HCT116 (cell line): Measurements from ENCODE around the gene GRAP. TPM values are rescaled to one million over a fixed set of nuclear protein-coding genes. Genes with fewer than 3 reads are reported as not detected.
A peak's percentile ranks its signal among the peaks of the same experiment; 100 is the strongest.
"Not testable (repeated sequence)": the region's sequence is repeated elsewhere in the genome, so short reads cannot be mapped to it uniquely, and the experiment has no call there.

Experiments used
- ATAC-seq: fragments of 200-7000 bp; cut with Tn5 transposase; 2 replicates; pipeline ENCODE4 v1.9.1; 2020; ENCODE audit warnings: mild to moderate bottlenecking, moderate library complexity
- BruUV-seq: library from RNA; stranded (reverse); fragments of 400-500 nt; replicated peaks from 2 replicates; lab custom pipeline; 2021; lab: Mats Ljungman, UMichigan
- CTCF ChIA-PET: fragments of 300-600 bp; sonication (Branson Sonifier 250); formaldehyde crosslinking; loops from one replicate; lab custom pipeline; 2021; ENCODE audit warnings: antibody characterized with exemption; lab: Charles Lee
- POLR2A ChIA-PET: fragments of 300-600, 350-600 bp; sonication (Branson Sonifier 250); formaldehyde crosslinking; loops from one replicate; lab custom pipeline; 2021; ENCODE audit warnings: antibody characterized with exemption; lab: Charles Lee
- RAD21 ChIA-PET, 2 experiments: fragments of 300-600 bp; sonication (Branson Sonifier 250); formaldehyde crosslinking; loops; one replicate each; lab custom pipeline; 2023; ENCODE audit warnings: low total read pairs in 2 of 2; ENCODE audit not compliant: uncharacterized antibody in 2 of 2, unreplicated experiment in 2 of 2, low non-redundant PET in 1 of 2; lab: Charles Lee
- DNase-seq: peaks from one replicate; pipeline ENCODE4 v3.0.0-alpha.2; 2010; ENCODE audit warnings: low read depth, low spot score
- H2AFZ ChIP-seq: fragments of 200-600 bp; shearing (Covaris generic), sonication (generic); 2 replicates; pipeline ENCODE4 v1.6.1; 2017; ENCODE audit warnings: low read depth, mixed run types, mixed read lengths, antibody characterized with exemption, low read length; ENCODE audit not compliant: poor library complexity, severe bottlenecking
- H3K27ac ChIP-seq: 2 replicates; pipeline ENCODE4 v1.5.1; 2012; ENCODE audit warnings: low read depth, low read length
- H3K27me3 ChIP-seq: fragments of 200-600 bp; sonication (generic); 2 replicates; pipeline ENCODE4 v1.6.1; 2016; ENCODE audit warnings: mixed run types, low read length, mixed read lengths; ENCODE audit not compliant: insufficient read depth
- H3K36me3 ChIP-seq, 2 experiments: fragments of 200-500 bp in 1 of 2; fragments of 200-600 bp in 1 of 2; sonication (Bioruptor generic) in 1 of 2; sonication (generic) in 1 of 2; 2 replicates each; pipeline versions ENCODE4 v1.5.1 to v1.6.1; 2014 to 2016; ENCODE audit warnings: low read length in 2 of 2, inconsistent platforms in 1 of 2, mixed read lengths in 1 of 2, mixed run types in 1 of 2; ENCODE audit not compliant: insufficient read depth in 2 of 2, control insufficient read depth in 1 of 2
- H3K4me1 ChIP-seq, 2 experiments: fragments of 200-600 bp in 1 of 2; sonication (generic) in 1 of 2; 2 replicates each; pipeline versions ENCODE4 v1.5.1 to v1.6.1; 2012 to 2017; ENCODE audit warnings: low read length in 2 of 2, inconsistent platforms in 1 of 2, mild to moderate bottlenecking in 1 of 2, mixed read lengths in 1 of 2, mixed run types in 1 of 2, moderate library complexity in 1 of 2; ENCODE audit not compliant: insufficient read depth in 2 of 2, control insufficient read depth in 1 of 2
- H3K4me2 ChIP-seq: fragments of 200-600 bp; sonication (generic); 2 replicates; pipeline ENCODE4 v1.6.1; 2017; ENCODE audit warnings: mixed run types, low read length, mixed read lengths
- H3K4me3 ChIP-seq, 2 experiments: fragments of 200-600 bp in 1 of 2; sonication (generic) in 1 of 2; replicated peaks in 1 of 2; 2 replicates each; pipeline ENCODE4 v1.5.1; 2011 to 2016; ENCODE audit warnings: low read length in 2 of 2, control low read depth in 1 of 2, low read depth in 1 of 2, mild to moderate bottlenecking in 1 of 2, mixed read lengths in 1 of 2, mixed run types in 1 of 2
- H3K79me2 ChIP-seq: fragments of 200-600 bp; sonication (generic); 2 replicates; pipeline ENCODE4 v1.6.1; 2017; ENCODE audit warnings: mild to moderate bottlenecking, mixed run types, low read length, moderate library complexity, mixed read lengths; ENCODE audit not compliant: insufficient read depth
- H3K9ac ChIP-seq: fragments of 200-600 bp; sonication (generic); 2 replicates; pipeline ENCODE4 v1.6.1; 2016; ENCODE audit warnings: low read length, mixed read lengths
- H3K9me2 ChIP-seq: fragments of 200-600 bp; sonication (generic), shearing (Covaris generic); 2 replicates; pipeline ENCODE4 v1.6.1; 2017; ENCODE audit warnings: mixed run types, mild to moderate bottlenecking, moderate library complexity; ENCODE audit not compliant: insufficient read depth
- H3K9me3 ChIP-seq, 2 experiments: fragments of 200-500 bp in 1 of 2; fragments of 200-600 bp in 1 of 2; sonication (Bioruptor generic) in 1 of 2; sonication (generic) in 1 of 2; 2 replicates each; pipeline ENCODE4 v1.6.1; 2014 to 2017; ENCODE audit warnings: low read length in 2 of 2, mixed read lengths in 2 of 2, inconsistent platforms in 1 of 2, low read depth in 1 of 2, mild to moderate bottlenecking in 1 of 2, mixed run types in 1 of 2, moderate library complexity in 1 of 2; ENCODE audit not compliant: control insufficient read depth in 1 of 2, insufficient read depth in 1 of 2
- H4K20me1 ChIP-seq: fragments of 200-600 bp; sonication (generic), shearing (Covaris generic); 2 replicates; pipeline ENCODE4 v1.6.1; 2017; ENCODE audit warnings: mixed run types, mild to moderate bottlenecking, moderate library complexity; ENCODE audit not compliant: insufficient read depth
- CTCF ChIP-seq, 3 experiments: fragments of 200-600 bp in 1 of 3; sonication (generic) in 1 of 3; IDR thresholded peaks in 2 of 3; conservative IDR thresholded peaks in 1 of 3; 2 replicates each; pipeline ENCODE4 v1.5.1; 2012 to 2017; ENCODE audit warnings: low read depth in 2 of 3, low read length in 2 of 3, antibody characterized with exemption in 1 of 3, borderline replicate concordance in 1 of 3, control low read depth in 1 of 3, mild to moderate bottlenecking in 1 of 3, mixed read lengths in 1 of 3, mixed run types in 1 of 3, moderate library complexity in 1 of 3; ENCODE audit not compliant: insufficient read depth in 1 of 3
- RAD21 ChIP-seq: IDR thresholded peaks from 2 replicates; pipeline ENCODE4 v1.6.1; 2012; ENCODE audit warnings: low read depth, mild to moderate bottlenecking
- intact Hi-C: fragments of 100-400 bp; cut with micrococcal nuclease; formaldehyde crosslinking; loops from 2 replicates; pipeline ENCODE4 v1.10.0; 2022
- total RNA-seq: library from RNA; stranded (reverse); gene quantifications from one replicate; pipeline ENCODE4 v1.2.1, GENCODE V29; 2021; ENCODE audit not compliant: unreplicated experiment

Gene GRAP
- total RNA-seq, 1 experiment from 2014 or later = 0.27 TPM

GRCh38 chr17:19031729-19032128 is 15.0 kb downstream of the GRAP start:
- H3K9ac ChIP-seq, H3K9me3 ChIP-seq, POLR2A ChIA-PET, H3K4me2 ChIP-seq, H3K79me2 ChIP-seq, CTCF ChIA-PET, H3K9me2 ChIP-seq, H3K4me3 ChIP-seq, BruUV-seq, H3K27ac ChIP-seq, DNase-seq, RAD21 ChIA-PET, intact Hi-C loops, H3K36me3 ChIP-seq, H3K27me3 ChIP-seq, H3K4me1 ChIP-seq, H4K20me1 ChIP-seq, H2AFZ ChIP-seq: not testable (repeated sequence)
- TF ChIP-seq CTCF (IDR thresholded peaks at IDR 0.05 in 2 of 3, conservative IDR thresholded peaks at IDR 0.05 in 1 of 3; ENCODE audit: borderline replicate concordance in 1 of 3, insufficient read depth in 1 of 3, low read depth in 2 of 3, low read length in 2 of 3) = peak; percentile 17 to 37 (median 32); a peak in 4 of 6 replicates
- TF ChIP-seq RAD21 = peak; percentile 55
- ATAC-seq = peak; percentile 95

- H3K9me3 ChIP-seq, H3K4me1 ChIP-seq, H3K4me2 ChIP-seq, H3K27ac ChIP-seq, H3K27me3 ChIP-seq, H3K4me3 ChIP-seq, ATAC-seq, H3K9me2 ChIP-seq, intact Hi-C loops, RAD21 ChIA-PET, H3K79me2 ChIP-seq, H3K9ac ChIP-seq, DNase-seq, H2AFZ ChIP-seq, POLR2A ChIA-PET, H3K36me3 ChIP-seq, H4K20me1 ChIP-seq, CTCF ChIA-PET, BruUV-seq: not testable (repeated sequence)
Observed at GRCh38 chr17:19030771-19031449, 15.8 kb downstream of the GRAP start.

GRCh38 chr17:19029740-19030139 is 17.0 kb downstream of the GRAP start:
- H3K36me3 ChIP-seq, H3K79me2 ChIP-seq, H3K27me3 ChIP-seq, RAD21 ChIA-PET, H3K4me3 ChIP-seq, H3K9ac ChIP-seq, CTCF ChIA-PET, H2AFZ ChIP-seq, H3K9me2 ChIP-seq, intact Hi-C loops, H3K4me1 ChIP-seq, H3K4me2 ChIP-seq, BruUV-seq, POLR2A ChIA-PET, DNase-seq, H4K20me1 ChIP-seq, H3K9me3 ChIP-seq, H3K27ac ChIP-seq, ATAC-seq: not testable (repeated sequence)

- H3K79me2 ChIP-seq, H3K9me3 ChIP-seq, H3K27ac ChIP-seq, POLR2A ChIA-PET, H3K4me2 ChIP-seq, DNase-seq, CTCF ChIA-PET, ATAC-seq, BruUV-seq, H3K9ac ChIP-seq, H4K20me1 ChIP-seq, intact Hi-C loops, H3K4me3 ChIP-seq, H3K27me3 ChIP-seq, H2AFZ ChIP-seq, H3K4me1 ChIP-seq, RAD21 ChIA-PET, H3K9me2 ChIP-seq, H3K36me3 ChIP-seq: not testable (repeated sequence)
Observed at GRCh38 chr17:19028671-19029070, 18.1 kb downstream of the GRAP start.
